HepG2 (cell line): ENCODE data around the gene CHN1. TPM values are rescaled to one million over a fixed set of nuclear protein-coding genes. Genes with fewer than 3 reads are reported as not detected.

Experiments used
- ATAC-seq: fragments of 200-7000 bp; cut with Tn5 transposase; 3 replicates; pipeline ENCODE4 v1.9.1; 2020; ENCODE audit warnings: mild to moderate bottlenecking, moderate library complexity
- BruUV-seq: library from RNA; stranded (reverse); fragments of 400-500 nt; replicated peaks from 2 replicates; lab custom pipeline; 2021; lab: Mats Ljungman, UMichigan
- CTCF ChIA-PET: fragments of 300-600 bp; formaldehyde crosslinking; extraction: SDS; loops from one replicate; lab custom pipeline; 2021; ENCODE audit warnings: low total read pairs, inconsistent platforms, low intra/inter-chr PET ratio; lab: Yijun Ruan, JAX
- POLR2A ChIA-PET: fragments of 350-600 bp; sonication (Branson Sonifier 250); formaldehyde crosslinking; loops from one replicate; lab custom pipeline; 2020; ENCODE audit warnings: antibody characterized with exemption, inconsistent platforms; lab: Yijun Ruan, JAX
- DNase-seq: peaks from one replicate; pipeline ENCODE4 v3.0.0-alpha.2; 2015; ENCODE audit warnings: low spot score
- FAIRE-seq: peaks from 3 replicates; lab custom pipeline; 2011; peaks lifted over from hg19 to GRCh38; lab: Jason Lieb, UNC
- H2AFZ ChIP-seq: one replicate; pipeline ENCODE4 v1.6.1; 2011; ENCODE audit warnings: low read length, inconsistent platforms
- H3K27ac ChIP-seq: fragments of 300-600 bp; 3 replicates; pipeline ENCODE4 v1.8.0; 2011; ENCODE audit warnings: mixed run types, mild to moderate bottlenecking, mixed read lengths, low read length, inconsistent platforms; ENCODE audit not compliant: insufficient read depth; ENCODE audit errors: extremely low read length
- H3K27me3 ChIP-seq, 2 experiments: fragments of 200-600 bp in 1 of 2; 2 replicates in 1 of 2; 3 replicates in 1 of 2; pipeline versions ENCODE4 v1.6.0 to v1.8.0; 2011; ENCODE audit warnings: low read length in 2 of 2, mild to moderate bottlenecking in 2 of 2, moderate library complexity in 2 of 2, inconsistent platforms in 1 of 2; ENCODE audit not compliant: insufficient read depth in 2 of 2, control insufficient read depth in 1 of 2
- H3K36me3 ChIP-seq, 2 experiments: fragments of 200-600 bp in 1 of 2; replicated peaks in 1 of 2; 2 replicates in 1 of 2; 3 replicates in 1 of 2; pipeline versions ENCODE4 v1.5.1 to v1.8.0; 2011; ENCODE audit warnings: low read length in 2 of 2, inconsistent platforms in 1 of 2; ENCODE audit not compliant: insufficient read depth in 2 of 2, control insufficient read depth in 1 of 2
- H3K4me1 ChIP-seq: 2 replicates; pipeline ENCODE4 v1.5.1; 2012; ENCODE audit warnings: low read length, inconsistent platforms; ENCODE audit not compliant: insufficient read depth
- H3K4me2 ChIP-seq: 2 replicates; pipeline ENCODE4 v1.6.0; 2011; ENCODE audit warnings: low read depth, low read length, inconsistent platforms
- H3K4me3 ChIP-seq, 3 experiments: fragments of 200-600 bp in 1 of 3; sonication (generic), shearing (Covaris generic) in 1 of 3; replicated peaks in 1 of 3; 2 replicates each; pipeline ENCODE4 v1.5.1; 2011 to 2016; ENCODE audit warnings: low read length in 3 of 3, inconsistent platforms in 2 of 3, low read depth in 2 of 3, mild to moderate bottlenecking in 2 of 3, control low read depth in 1 of 3, mixed read lengths in 1 of 3; ENCODE audit not compliant: insufficient read depth in 1 of 3
- H3K79me2 ChIP-seq: one replicate; pipeline ENCODE4 v1.6.1; 2011; ENCODE audit warnings: low read length, inconsistent platforms; ENCODE audit not compliant: insufficient read depth
- H3K9ac ChIP-seq: 2 replicates; pipeline ENCODE4 v1.6.0; 2011; ENCODE audit warnings: mild to moderate bottlenecking, low read depth, low read length, inconsistent platforms; ENCODE audit not compliant: insufficient read depth
- H3K9me3 ChIP-seq: 2 replicates; pipeline ENCODE4 v1.5.1; 2012; ENCODE audit warnings: mild to moderate bottlenecking, low read length
- H4K20me1 ChIP-seq: 2 replicates; pipeline ENCODE4 v1.6.0; 2011; ENCODE audit warnings: inconsistent platforms, mild to moderate bottlenecking, low read length, moderate library complexity; ENCODE audit not compliant: insufficient read depth
- CREM ChIP-seq, 2 experiments: sonication (generic) in 1 of 2; formaldehyde crosslinking in 1 of 2; IDR thresholded peaks; 2 replicates each; pipeline versions ENCODE4 v1.4.0 to v1.6.1; 2016 to 2020; ENCODE audit warnings: antibody characterized with exemption in 1 of 2, mild to moderate bottlenecking in 1 of 2, missing genetic modification reagents in 1 of 2
- E2F2 ChIP-seq: sonication (generic); formaldehyde crosslinking; IDR thresholded peaks from 2 replicates; pipeline ENCODE4 v1.4.0; 2020; ENCODE audit warnings: missing genetic modification reagents, borderline replicate concordance
- MATR3 ChIP-seq: sonication (generic); formaldehyde crosslinking; IDR thresholded peaks from 2 replicates; pipeline ENCODE4 v1.4.0; 2020; ENCODE audit warnings: missing genetic modification reagents
- TBX3 ChIP-seq: fragments of 450-650 bp; IDR thresholded peaks from 2 replicates; pipeline ENCODE4 v1.6.1; 2017; ENCODE audit warnings: antibody characterized with exemption, mild to moderate bottlenecking, inconsistent platforms, borderline replicate concordance
- ZBTB38 ChIP-seq: sonication (generic); formaldehyde crosslinking; IDR thresholded peaks from 2 replicates; pipeline ENCODE4 v1.5.1; 2020; ENCODE audit warnings: mild to moderate bottlenecking, missing genetic modification reagents
- ZFYVE20 ChIP-seq: sonication (generic); formaldehyde crosslinking; IDR thresholded peaks from 2 replicates; pipeline ENCODE4 v1.8.0; 2023; ENCODE audit warnings: low read depth, mild to moderate bottlenecking, moderate library complexity, missing genetic modification reagents, borderline replicate concordance
- ZKSCAN8 ChIP-seq: IDR thresholded peaks from 2 replicates; pipeline ENCODE4 v1.6.1; 2016; ENCODE audit warnings: borderline replicate concordance, missing genetic modification reagents, missing compliant biosample characterization
- WGBS: methylation state at CpG from one replicate; pipeline ENCODE4 v1.1.6; 2017; ENCODE audit warnings: low lambda C conversion rate; 5-methylcytosine and 5-hydroxymethylcytosine counted together
- in situ Hi-C: cut with HindIII; loops from 2 replicates; pipeline ENCODE4 v1.10.0; 2017; ENCODE audit warnings: low pct_unique_long_range_greater_than_20kb; ENCODE audit not compliant: extremely low pct_ligation_motif_present
- intact Hi-C: fragments of 100-400 bp; cut with micrococcal nuclease; formaldehyde crosslinking; loops from one replicate; pipeline ENCODE4 v1.10.0; 2022; ENCODE audit not compliant: unreplicated experiment
- polyA plus RNA-seq, 8 experiments: library from polyadenylated mRNA; depleted of rRNA in 3 of 8; stranded (reverse) in 7 of 8; unstranded in 1 of 8; fragments of >200 nt; fragmentation: Illumina TruSeq in 4 of 8; extraction: Trizol in 4 of 8; gene quantifications; 2 replicates each; pipeline versions ENCODE4 v1.2.1 to v1.2.3, GENCODE V29; 2011 to 2016; ENCODE audit warnings: low read depth in 4 of 8, missing spikeins in 1 of 8, mixed read lengths in 1 of 8; ENCODE audit not compliant: insufficient read depth in 1 of 8
- total RNA-seq, 5 experiments: library from RNA; depleted of rRNA; stranded (reverse); fragments of >200 nt; fragmentation: Illumina TruSeq; extraction: Trizol; gene quantifications; 2 replicates each; pipeline ENCODE4 v1.2.3, GENCODE V29; 2016; ENCODE audit warnings: low read depth in 1 of 5

Gene CHN1
- total and polyA plus RNA-seq, 2 of the 13 experiments (the other 11 are each of a cell fraction or from before 2014, with no cell fraction given) = 2.8 to 3.5 TPM

- no peak for ATAC-seq
- TF ChIP-seq ZBTB38 (CRISPR knock-in tag) = no peak
- TF ChIP-seq MATR3 (CRISPR knock-in tag) = no peak
- TF ChIP-seq, all 625 proteins: peak for 0
- ChIA-PET CTCF (no interaction called here), POLR2A (no interaction called here)
- Histone ChIP-seq H2AFZ (no peak overlapping the region), H3K4me1 (no peaks in the 10 kb centered on the region), H3K9ac (no peak overlapping the region), H3K36me3 (peaks cover 0 to 1% of the 10 kb centered on the region in 2 experiments; a peak in 1 of 5 replicates), H3K27me3 (no peaks in the 10 kb centered on the region), H3K4me3 (no peak overlapping the region), H3K9me3 (no peaks in the 10 kb centered on the region), H4K20me1 (no peaks in the 10 kb centered on the region), H3K27ac (no peak overlapping the region), H3K4me2 (no peak overlapping the region), H3K79me2 (no peaks in the 10 kb centered on the region)
- in situ Hi-C loops = loop anchor here (25.0 kb wide), 1 partner anchor 238 kb away; no protein-coding TSS in a partner anchor
- FAIRE-seq (no peak), DNase-seq (no peak)
- no TSS peak for BruUV-seq
- intact Hi-C loops = no loop called here
Measured at GRCh38 chr2:175049661-175050060, 44.5 kb upstream of the CHN1 start.

GRCh38 chr2:175048275-175048674 lies 43.1 kb upstream of the CHN1 start:
- no peak overlapping the region for H3K9ac ChIP-seq
- H3K79me2 ChIP-seq = no peaks in the 10 kb centered on the region
- FAIRE-seq (no peak), ATAC-seq (no peak), DNase-seq (no peak)
- in situ Hi-C loops (loop anchor here (25.0 kb wide), 1 partner anchor 239 kb away; no protein-coding TSS in a partner anchor), intact Hi-C loops (no loop called here)
- no peaks in the 10 kb centered on the region for H3K27me3 ChIP-seq
- no peaks in the 10 kb centered on the region for H4K20me1 ChIP-seq
- no peaks in the 10 kb centered on the region for H3K9me3 ChIP-seq
- 97% methylated on average over 2 of the region's 2 CpGs for WGBS
- BruUV-seq = no TSS peak
- H3K4me1 ChIP-seq = no peaks in the 10 kb centered on the region
- no peak overlapping the region for H3K27ac ChIP-seq
- no peak overlapping the region for H2AFZ ChIP-seq
- CTCF ChIA-PET = no interaction called here
- H3K4me3 ChIP-seq = no peak overlapping the region
- H3K4me2 ChIP-seq = no peak overlapping the region
- peaks cover 0 to 1% of the 10 kb centered on the region in 2 experiments; a peak in 1 of 5 replicates for H3K36me3 ChIP-seq
- POLR2A ChIA-PET = no interaction called here
- TF ChIP-seq CREM (IDR thresholded peaks at IDR 0.05) (no peak), CREM (CRISPR knock-in tag; IDR thresholded peaks at IDR 0.05) (no peak), TBX3 (no peak), E2F2 (no peak), ZFYVE20 (CRISPR knock-in tag) (no peak), ZKSCAN8 (CRISPR knock-in tag) (no peak)
- TF ChIP-seq, all 625 proteins: peak for 0
